Colonic mucosa (tissue), 4 donors: ENCODE measurements around the gene LDB3. TPM values are rescaled to one million over a fixed set of nuclear protein-coding genes. Genes with fewer than 3 reads are reported as not detected.

Source experiments
- DNase-seq: peaks from one replicate; pipeline ENCODE4 v3.0.0-alpha.2; 2020
- H3K27ac ChIP-seq: fragments of 200-600 bp; one replicate; pipeline ENCODE4 v1.8.0; 2021
- H3K27me3 ChIP-seq: fragments of 200-600 bp; one replicate; pipeline ENCODE4 v1.8.0; 2021
- H3K36me3 ChIP-seq: fragments of 200-600 bp; one replicate; pipeline ENCODE4 v1.8.0; 2021
- H3K4me1 ChIP-seq: fragments of 200-600 bp; one replicate; pipeline ENCODE4 v1.8.0; 2021; ENCODE audit warnings: mild to moderate bottlenecking
- H3K4me3 ChIP-seq: fragments of 200-600 bp; one replicate; pipeline ENCODE4 v1.8.0; 2021
- H3K9ac ChIP-seq, 2 donors: one replicate each; pipeline ENCODE4 v1.7.0; 2013; ENCODE audit warnings: control low read depth in 2 of 2, low read depth in 2 of 2, low read length in 2 of 2
- H3K9me3 ChIP-seq: fragments of 200-600 bp; one replicate; pipeline ENCODE4 v1.8.0; 2021
- CTCF ChIP-seq: fragments of 200-600 bp; IDR thresholded peaks from one replicate; pipeline ENCODE4 v1.8.0; 2022; ENCODE audit warnings: antibody characterized with exemption, mild to moderate bottlenecking
- intact Hi-C: fragments of 100-400 bp; cut with DNase I; formaldehyde crosslinking; loops from one replicate; pipeline ENCODE4 v1.14.1; 2022
- total RNA-seq, 2 donors: library from RNA; stranded (reverse); fragmentation: NEBNext Ultra II Directional in 1 of 2; extraction: Animal tissue kit (Norgen Biotek cat#: 25700) in 1 of 2; gene quantifications; one replicate each; pipeline ENCODE4 v1.2.1, GENCODE V29; 2021
- donor health status: healthy.
- donor health status: DM: no; HTN: no; CAD: no.
- donor health status: DM: no; HTN: no; CAD: no.

The LDB3 gene
- total RNA-seq, 2 donors from 2014 or later, result 0.72 to 4.7 TPM

GRCh38 chr10:86685893-86686632 lies 17.8 kb downstream of the LDB3 start:
- intact Hi-C loops, result no loop called here

GRCh38 chr10:86686972-86687371 lies 18.7 kb downstream of the LDB3 start:
- no peaks in the 10 kb centered on the region for H3K9me3 ChIP-seq
- no peak overlapping the region for H3K4me3 ChIP-seq
- H3K36me3 ChIP-seq, result no peaks in the 10 kb centered on the region
- H3K27me3 ChIP-seq, result no peaks in the 10 kb centered on the region
- no peak overlapping the region for H3K9ac ChIP-seq
- peak overlapping the region; percentile 36 for H3K27ac ChIP-seq
- intact Hi-C loops, result no loop called here
- TF ChIP-seq CTCF, result no peak
- DNase-seq, result no peak
- H3K4me1 ChIP-seq, result no peaks in the 10 kb centered on the region

More at GRCh38 chr10:86685893-86686632, 17.8 kb downstream of the LDB3 start:
- no peak overlapping the region for H3K4me3 ChIP-seq
- H3K27me3 ChIP-seq, result no peaks in the 10 kb centered on the region
- no peak for DNase-seq
- H3K27ac ChIP-seq, result no peak overlapping the region
- TF ChIP-seq CTCF, result no peak
- H3K36me3 ChIP-seq, result no peaks in the 10 kb centered on the region
- no peaks in the 10 kb centered on the region for H3K9me3 ChIP-seq
- no peak overlapping the region for H3K9ac ChIP-seq
- H3K4me1 ChIP-seq, result no peaks in the 10 kb centered on the region

- Histone ChIP-seq H3K9ac (no peak overlapping the region), H3K4me1 (no peaks in the 10 kb centered on the region), H3K9me3 (no peaks in the 10 kb centered on the region), H3K27me3 (no peaks in the 10 kb centered on the region), H3K27ac (no peak overlapping the region), H3K4me3 (no peak overlapping the region), H3K36me3 (no peaks in the 10 kb centered on the region)
- DNase-seq, result no peak
- TF ChIP-seq CTCF, result no peak
- intact Hi-C loops, result no loop called here
These were observed 19.4 kb downstream of the LDB3 start for GRCh38 chr10:86687750-86688149.

- H3K9ac ChIP-seq, result no peak overlapping the region
- no peaks in the 10 kb centered on the region for H3K36me3 ChIP-seq
- no peaks in the 10 kb centered on the region for H3K9me3 ChIP-seq
- intact Hi-C loops, result no loop called here
- no peak overlapping the region for H3K27ac ChIP-seq
- no peaks in the 10 kb centered on the region for H3K27me3 ChIP-seq
- H3K4me3 ChIP-seq, result no peak overlapping the region
- peak; percentile 65 for DNase-seq
- TF ChIP-seq CTCF, result peak; percentile 95
- H3K4me1 ChIP-seq, result no peaks in the 10 kb centered on the region
These were observed 20.1 kb downstream of the LDB3 start for GRCh38 chr10:86688398-86688921.

- H3K27ac ChIP-seq, result no peak overlapping the region
- no peak overlapping the region for H3K9ac ChIP-seq
- H3K9me3 ChIP-seq, result no peaks in the 10 kb centered on the region
- H3K36me3 ChIP-seq, result no peaks in the 10 kb centered on the region
- DNase-seq, result no peak
- no peaks in the 10 kb centered on the region for H3K27me3 ChIP-seq
- H3K4me1 ChIP-seq, result no peaks in the 10 kb centered on the region
- no peak overlapping the region for H3K4me3 ChIP-seq
- intact Hi-C loops, result no loop called here
- no peak for TF ChIP-seq CTCF
These were observed 20.8 kb downstream of the LDB3 start for GRCh38 chr10:86689146-86689545.
